Fibroblast of the conjunctiva (primary cell): ENCODE measurements around the gene DGLUCY.
"Not testable (repeated sequence)": the region's sequence is repeated elsewhere in the genome, so short reads cannot be mapped to it uniquely, and the experiment has no call there.

Experiments
- DNase-seq: peaks from one replicate; pipeline ENCODE4 v3.0.0-alpha.2; 2010; ENCODE audit warnings: low read depth

The DGLUCY gene

DNA sequence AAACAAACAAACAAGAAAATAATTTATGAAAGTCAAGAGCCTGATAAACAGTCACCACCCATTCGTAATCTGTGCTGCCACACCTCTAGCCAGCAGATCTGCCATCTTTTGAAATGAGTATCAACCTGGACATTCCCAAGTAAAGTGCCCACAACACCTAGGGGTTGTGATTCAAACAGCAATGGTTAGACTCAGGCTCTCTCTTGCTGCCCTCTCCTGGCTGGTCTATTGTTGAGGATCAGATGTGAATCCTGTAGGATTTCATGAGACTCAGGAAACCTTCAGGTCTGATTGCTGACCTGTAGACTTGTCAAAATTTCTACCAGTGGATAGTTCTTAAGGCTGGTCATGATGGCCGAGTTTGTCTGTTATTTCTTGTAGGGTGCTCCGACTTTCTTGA, 26.8 kb downstream of the DGLUCY start:
- DNase-seq, result no peak

DNA sequence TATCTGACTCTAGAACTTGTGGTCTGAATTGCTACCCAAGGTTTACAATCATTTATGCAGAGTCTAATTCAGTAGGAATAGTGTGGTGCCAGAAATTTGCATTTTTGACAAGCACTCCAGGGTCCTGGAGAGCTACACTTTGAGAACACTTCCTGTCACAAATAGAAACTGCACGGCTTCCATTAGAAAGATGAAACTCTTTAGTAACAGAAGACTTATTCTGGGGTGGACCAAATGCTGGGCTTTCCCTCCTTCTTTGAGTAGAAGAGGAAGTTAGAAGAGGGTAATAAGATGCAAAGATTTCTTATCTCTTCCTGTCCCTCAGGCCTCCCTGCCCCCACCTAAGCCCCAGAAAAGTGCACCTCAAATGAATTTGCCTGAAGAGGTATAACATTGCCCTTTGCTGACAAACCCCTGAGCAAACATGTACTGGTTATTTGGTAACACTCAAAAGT, 28.4 kb downstream of the DGLUCY start:
- DNase-seq, result no peak

DNA sequence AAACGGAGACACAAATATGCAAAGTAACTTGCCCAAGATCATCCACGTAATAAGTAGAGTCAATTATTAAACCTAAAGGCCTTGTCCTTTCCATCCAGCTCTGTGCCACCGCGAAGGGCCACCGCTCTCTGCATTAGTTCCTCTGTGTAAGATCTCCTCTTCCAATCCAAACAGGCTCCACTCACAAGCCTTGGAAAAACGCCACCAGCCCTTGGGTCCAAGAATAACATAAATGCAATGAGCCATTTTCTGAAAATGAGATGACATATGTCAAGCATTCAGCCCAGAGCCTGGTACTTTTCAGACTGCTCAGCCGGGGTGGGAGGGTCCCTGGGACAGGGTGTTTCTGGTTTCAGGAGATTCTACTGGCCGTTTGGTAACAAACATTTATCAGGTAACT, 30.0 kb downstream of the DGLUCY start:
- no peak for DNase-seq

DNA sequence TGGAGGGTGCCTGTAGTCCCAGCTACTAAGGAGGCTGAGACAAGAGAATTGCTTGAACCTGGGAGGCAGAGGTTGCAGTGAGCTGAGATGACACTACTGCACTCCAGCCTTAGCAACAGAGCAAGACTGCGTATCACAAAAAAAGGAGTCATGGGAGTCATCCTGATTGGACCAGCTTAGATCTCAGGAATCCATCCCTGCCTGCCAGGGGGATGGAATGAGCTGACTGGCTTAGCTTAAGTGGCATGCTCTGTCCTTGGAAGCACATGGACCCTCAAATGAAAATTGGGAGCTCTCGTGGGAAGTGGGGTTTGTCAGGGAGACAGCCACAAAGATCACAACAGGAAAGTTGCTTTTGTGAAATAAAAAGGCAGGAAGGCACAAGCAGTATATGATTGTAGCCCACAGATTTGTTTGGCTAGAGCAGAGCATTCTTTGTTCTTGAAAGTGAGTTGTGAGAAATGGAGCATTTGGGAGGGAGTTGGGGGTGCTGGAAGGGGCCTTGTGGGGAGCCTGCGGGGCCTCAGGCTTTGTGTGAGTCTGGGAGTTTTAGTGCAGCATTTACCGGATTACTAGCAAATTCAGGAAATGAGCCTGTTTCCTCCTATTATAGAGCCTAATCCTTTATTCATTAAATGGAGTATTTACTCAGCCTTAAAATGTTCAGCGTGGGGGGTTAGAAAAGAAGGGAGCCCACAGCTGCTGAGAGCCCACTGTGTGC, 30.7 kb downstream of the DGLUCY start:
- peak; percentile 32 for DNase-seq

DNA sequence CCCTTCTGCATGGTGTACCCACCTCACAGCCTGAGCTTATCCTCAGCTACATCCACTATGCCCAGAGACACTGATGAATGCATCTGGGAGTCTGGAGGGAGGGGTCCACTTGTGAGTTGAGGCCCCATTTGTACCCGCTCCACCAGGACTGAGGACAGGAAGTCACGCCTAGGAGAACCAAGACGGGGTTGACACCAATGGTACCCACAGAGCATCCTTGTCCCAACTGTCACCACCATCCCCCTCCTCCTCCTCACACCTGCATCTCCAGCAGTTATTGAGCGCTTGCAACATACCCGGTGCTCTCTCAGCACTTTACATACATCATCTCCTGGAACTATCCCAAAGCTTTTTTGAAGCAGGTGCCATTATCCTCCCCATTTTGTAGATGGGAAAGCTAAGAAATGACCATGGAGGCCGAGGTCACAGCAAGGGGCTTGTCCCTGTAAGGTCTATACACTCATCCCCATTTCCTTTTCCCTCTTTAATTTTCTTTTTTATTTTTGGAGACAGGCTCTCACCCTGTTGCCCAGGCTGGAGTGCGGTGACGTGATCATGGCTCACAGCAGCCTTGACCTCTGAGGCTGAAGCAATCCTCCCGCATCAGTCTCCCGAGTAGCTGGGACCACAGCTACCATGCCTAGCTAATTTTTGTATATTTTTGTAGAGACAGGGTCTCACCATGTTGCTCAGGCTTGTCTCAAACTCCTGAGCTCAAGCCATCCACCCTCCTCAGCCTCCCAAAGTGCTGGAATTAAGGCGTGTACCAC, 31.7 kb downstream of the DGLUCY start:
- no peak for DNase-seq

DNA sequence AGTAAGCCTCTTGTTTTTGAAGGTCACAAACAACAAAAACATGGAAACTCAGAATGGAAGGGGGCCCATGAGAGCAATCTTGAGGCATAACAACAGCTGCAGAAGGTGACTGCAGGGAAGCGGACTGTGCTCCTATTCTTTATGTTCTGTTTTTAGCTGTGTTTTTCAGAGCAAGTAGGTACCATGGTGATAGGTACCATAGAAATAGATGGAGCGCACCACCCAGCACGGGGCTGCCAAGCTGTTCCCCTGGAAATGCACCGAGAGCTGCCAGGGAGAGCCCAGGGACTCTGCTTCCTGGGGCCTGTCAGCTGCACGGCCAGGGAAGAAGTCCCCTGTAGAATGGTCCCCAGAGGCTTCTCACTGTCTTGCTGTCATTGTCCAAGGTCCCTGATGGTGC, 32.8 kb downstream of the DGLUCY start:
- no peak for DNase-seq

DNA sequence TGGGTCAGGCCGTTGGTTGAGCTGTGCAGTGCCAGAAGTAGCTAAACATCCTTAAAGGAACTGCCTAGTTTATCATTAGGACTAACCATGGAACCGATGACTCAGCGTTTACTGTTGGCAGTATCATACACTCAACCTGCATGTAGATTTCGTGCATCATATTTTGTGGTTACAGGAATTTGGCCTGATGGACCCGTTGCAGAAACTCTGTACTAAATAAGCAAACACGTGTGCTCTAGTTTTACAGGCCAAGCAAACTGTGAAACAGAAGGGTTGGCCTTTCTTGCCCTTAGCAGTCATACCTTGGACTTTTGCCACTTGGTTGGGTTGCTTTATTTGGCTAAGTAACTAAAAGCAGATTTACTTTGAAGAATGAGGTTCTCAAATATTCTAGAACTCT, 35.6 kb downstream of the DGLUCY start:
- DNase-seq, result peak; percentile 99

DNA sequence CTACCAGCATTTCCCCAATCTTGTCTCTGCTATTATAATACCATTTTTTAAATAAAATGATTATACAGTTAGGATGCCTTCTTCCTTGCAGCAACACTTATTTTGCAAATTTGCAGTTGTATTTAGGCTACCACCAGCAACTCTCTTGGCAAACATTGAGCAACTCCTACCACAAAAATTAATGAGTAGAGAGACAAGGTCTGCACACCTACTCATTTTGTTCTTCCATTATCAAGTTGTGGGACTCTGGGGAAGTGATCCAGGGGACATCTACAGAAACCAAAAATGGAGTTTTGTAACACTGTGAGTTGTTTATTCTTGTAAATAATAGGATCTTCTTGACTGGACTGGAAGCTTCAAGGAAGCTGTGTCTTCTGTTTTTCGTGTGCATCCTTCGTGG, 38.6 kb downstream of the DGLUCY start:
- DNase-seq, result no peak

DNA sequence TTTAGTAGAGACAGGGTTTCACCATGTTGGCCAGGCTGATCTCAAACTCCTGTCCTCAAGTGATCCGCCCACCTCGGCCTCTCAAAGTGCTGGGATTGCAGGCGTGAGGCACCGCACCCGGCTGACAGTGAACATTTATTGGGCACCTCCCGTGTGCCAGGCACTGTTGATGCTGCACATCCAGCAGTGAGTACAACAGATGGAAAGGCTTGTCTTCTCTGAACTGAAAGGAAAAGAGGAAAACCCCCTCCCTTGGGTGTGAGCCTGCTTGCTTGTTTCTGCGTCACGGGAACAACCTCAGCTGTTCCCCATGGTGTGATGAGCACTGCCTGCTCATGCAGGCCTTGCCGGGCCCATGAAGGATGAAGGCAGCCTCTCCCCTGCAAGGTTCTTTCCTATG, 39.5 kb downstream of the DGLUCY start:
- no peak for DNase-seq

DNA sequence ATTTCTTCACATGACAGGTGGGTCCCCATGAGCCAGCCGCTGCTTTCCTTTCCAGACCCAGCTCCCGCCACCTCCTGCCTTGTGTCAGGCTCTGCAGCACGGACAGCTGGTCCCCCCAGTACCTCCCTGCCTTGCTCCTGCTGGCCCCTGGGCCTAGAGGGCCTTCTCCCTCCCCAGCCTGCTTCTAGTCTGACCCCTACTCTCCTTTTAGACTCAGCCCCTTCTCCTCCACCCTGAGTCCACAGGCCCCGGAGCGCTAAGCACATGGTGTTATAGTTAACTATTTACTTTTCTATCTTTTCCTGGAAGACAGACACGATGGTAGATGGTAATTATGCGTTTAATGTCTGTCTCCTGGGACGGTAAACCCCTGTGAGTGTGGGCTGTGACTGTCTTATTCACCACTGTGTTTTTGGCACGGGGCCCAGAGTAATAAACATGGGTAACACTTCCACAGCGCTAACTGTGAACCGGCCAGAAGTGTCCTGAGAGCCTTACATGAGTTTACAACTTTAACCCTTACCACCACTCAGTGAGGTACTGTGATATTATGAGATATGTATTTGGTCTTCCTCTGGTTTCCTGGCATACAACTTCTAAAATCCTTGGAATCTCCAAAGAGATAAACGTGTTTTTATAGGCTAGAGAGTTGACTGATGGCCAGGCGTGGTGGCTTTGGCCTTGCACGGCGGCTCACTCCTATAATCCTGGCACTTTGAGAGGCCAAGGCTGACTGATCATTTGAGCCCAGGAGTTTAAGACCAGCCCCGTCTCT, 41.2 kb downstream of the DGLUCY start:
- DNase-seq, result no peak

DNA sequence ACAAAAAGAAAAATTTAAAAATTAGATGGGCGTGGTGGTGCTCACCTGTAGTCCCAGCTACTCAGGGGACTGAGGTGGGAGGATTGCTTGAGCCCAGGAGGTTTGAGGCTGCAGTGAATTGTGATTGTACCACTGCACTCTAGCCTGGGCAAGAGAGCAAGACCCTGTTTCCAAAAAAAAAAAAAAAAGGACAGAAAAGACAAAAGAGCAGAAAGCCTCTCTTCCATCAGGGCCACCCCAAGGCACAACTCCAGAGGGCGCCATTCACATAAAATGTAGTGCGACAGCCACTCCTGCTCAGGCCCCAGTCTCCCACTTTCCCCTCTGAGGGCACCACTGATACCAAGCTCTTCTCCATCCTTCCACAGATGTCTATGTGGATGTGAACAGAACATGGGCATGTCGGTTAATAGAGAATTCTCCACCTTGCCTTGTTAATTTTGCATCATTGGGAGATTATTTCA, 41.8 kb downstream of the DGLUCY start:
- no peak for DNase-seq

DNA sequence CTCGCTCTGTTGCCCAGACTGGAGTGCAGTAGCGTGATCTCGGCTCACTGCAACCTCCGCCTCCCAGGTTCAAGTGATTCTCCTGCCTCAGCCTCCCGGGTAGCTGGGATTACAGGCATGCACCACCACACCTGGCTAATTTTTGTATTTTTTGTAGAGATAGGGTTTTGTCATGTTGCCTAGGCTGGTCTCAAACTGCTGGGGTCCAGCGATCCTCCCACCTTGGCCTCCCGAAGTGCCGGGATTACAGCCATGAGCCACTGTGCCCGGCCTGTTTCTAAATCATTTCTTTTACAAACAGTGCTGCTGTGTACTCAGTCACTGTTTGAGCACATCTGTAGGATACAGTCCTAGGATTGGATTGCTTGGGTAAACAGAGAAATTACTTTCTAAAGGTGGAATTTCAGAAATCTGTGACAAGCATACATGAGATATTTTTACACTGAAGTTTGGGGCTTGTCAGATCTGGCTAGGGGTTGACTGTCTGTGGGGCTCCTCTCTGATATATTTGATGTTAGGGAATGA, 42.3 kb downstream of the DGLUCY start:
- DNase-seq, result not testable (repeated sequence)

DNA sequence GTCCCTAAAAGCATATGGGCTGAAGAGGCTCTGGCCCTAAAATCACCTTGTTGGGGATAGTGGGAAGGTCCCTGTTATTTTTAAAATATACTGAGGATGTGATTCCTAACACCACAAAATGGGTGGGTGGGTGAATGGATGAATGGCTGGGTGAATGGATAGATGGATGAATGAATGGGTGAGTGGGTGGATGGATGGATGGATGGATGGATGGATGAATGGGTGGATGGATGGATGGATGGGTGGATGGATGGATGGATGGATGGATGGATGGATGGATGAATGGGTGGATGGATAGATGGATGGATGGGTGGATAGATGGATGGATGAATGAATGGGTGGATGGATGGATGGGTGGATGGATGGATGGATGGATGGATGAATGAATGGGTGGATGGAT, 43.0 kb downstream of the DGLUCY start:
- not testable (repeated sequence) for DNase-seq

DNA sequence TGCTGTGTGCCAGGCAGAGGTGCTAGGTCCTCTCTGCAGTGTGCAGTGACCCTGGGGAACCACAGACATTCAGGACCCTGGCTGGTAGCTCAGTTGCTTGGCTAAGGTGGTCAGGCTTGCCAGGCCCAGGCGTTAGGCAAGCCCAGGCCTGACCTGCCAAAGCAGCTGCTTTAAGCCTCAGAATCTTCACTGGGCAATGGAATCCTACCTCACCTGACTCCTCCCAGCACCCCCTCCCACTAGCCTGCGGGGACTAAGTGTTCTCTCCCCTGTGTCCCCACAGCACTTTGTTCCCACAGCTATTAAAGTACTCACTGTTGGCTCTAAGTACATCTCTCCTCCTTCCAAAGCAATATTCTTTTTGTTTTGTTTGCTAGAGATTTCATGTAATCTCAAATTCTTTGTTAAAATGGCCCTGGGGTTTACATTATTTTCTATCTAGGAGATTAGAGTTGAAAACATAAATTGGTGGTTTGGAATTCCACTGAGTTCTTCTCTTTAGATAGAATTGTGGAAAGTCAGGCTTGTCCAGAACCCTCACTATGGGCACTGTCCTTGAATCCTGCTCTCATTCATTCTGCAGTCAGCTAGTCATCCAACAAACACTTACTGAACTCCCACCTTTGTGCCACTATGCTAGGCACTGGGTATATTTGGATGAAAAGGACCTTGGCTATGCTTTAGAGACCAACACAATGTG, 44.4 kb downstream of the DGLUCY start:
- DNase-seq, result no peak

DNA sequence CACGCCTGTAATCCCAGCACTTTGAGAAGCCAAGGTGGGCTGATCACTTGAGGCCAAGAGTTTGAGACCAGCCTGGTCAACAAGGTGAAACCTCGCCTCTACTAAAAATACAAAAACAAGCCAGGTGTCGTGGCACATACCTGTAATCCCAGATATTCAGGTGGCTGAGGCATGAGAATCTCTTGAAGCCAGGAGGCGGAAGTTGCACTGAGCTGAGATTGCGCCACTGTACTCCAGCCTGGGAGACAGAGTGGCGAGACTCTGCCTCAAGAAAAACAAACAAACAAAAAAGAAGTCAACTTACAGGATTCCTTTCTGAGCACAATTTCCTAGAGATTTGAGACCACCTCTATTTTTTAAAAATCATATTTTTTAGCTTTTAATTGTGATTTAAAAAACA, 45.3 kb downstream of the DGLUCY start:
- DNase-seq, result no peak

DNA sequence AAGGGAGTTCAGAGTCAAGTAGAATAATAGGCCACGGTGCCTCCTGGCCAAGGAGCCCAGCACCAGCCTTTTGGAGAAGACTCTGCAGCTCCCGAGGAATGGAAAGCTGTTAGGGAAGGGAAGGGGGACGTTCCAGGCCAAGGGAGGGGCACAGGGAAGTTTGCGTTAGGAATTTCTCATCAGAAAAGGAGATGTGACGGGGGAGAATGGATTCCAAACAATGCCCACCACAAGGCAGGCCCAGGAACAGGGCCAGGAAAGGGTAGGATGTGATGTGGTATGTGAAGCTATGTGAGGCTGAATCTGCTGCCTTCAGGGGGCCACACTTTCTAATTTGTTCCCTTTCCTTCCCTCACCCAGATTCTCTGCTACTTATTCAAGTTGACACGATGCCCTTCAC, 46.0 kb downstream of the DGLUCY start:
- DNase-seq, result no peak

DNA sequence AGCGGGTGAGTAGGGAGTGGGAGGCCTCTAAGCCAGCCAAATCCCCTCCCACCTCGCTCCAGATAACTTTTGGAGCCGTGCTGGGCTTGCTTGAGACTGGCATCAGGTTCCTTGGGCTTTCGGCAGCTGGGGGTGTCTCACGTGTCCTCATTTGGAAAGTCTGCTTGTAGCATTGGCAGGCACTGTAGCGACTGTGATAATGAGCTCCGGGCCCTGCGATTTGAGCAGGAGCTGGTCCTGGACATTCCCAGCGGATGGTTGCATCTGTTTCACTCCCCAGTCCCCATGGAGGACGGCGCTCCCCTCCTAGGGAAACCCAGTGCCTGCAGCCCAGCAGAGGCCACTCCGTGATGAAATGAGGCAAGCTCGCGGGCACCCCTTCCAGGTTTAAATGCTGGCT, 49.4 kb downstream of the DGLUCY start:
- DNase-seq, result no peak

DNA sequence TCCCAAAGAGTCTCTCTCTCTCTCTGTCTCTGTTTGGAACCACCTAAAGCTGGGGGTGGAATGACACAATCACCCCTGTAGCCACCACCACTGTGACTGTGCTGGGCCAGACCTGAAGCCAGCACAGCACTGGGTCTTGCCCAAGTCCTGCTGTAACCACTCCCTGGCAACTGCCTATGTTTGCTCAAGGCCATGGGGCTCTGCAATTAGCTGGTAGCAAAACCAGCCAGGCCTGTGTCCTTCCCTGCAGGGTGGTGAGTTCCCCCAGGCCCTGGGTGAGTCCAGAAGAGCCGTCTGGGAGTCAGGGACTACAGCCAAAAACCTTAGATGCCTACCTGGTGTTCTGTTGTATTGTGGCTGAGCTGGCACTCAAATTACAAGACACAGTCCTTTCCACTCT, 50.8 kb downstream of the DGLUCY start:
- DNase-seq, result no peak

DNA sequence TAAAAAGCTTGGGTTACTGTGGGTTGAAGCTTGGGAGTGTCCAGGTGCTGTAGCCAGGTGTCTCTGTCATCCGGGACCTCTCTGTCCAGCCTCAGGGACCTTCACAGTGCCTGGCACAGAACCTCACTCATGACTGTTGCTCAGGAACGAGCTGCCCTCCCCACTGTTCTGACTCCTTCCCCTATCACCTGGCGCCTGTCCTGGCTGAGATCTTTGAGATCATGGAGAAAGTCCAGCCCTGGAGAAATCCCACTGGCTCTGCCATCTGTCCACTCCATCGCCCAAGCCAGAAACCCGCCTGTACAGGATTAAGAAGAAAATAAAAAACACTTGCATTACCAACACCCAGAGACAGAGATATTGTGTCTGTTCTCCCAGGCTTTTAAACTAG, 53.5 kb downstream of the DGLUCY start:
- DNase-seq, result no peak

DNA sequence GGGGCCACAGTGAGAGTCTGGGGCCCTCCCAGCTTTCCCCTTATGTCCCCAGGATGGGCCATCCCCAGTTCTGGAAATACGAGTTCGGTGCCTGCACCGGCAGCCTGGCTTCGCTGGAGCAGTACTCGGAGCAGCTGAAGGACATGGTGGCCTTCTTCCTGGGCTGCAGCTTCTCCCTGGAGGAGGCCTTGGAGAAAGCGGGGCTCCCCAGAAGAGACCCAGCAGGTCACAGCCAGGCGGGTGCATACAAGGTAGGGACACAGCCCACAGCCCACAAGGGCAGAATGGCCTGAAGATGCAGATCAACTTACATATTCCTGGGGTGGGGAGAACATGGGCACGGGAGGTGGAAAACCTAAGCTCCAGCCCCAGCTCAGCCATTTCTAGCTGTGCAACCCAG, 56.1 kb downstream of the DGLUCY start:
- no peak for DNase-seq

DNA sequence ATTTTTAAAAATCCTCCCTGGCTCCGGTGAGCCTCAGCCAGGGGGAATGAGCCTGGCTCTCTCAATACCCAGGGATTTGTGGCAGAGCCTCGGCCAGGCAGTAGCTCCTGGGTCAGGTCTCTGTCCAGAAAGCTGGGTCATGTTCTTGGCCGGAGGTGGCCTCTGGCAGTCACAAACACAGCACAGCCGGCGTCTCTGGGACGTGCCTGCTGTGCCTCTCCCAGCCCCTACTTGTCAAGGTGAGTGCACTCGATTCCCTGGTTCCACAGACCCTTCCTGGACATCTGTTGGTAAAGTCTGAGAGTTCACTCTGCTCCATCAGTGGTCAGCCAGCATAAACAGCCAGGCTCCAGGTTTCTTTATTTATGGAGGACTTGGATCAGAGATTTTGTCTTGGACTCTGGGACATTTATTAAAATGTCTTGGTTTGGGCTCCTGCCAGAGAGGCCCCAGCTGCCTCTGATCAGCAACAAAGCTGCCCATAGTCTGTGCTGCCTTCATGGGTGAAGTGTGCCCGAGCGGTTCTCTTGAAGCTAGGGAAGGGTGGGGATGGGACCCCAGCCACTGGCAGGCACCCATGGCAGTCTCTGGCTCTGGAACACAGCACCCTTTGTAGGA, 56.7 kb downstream of the DGLUCY start:
- DNase-seq, result no peak

DNA sequence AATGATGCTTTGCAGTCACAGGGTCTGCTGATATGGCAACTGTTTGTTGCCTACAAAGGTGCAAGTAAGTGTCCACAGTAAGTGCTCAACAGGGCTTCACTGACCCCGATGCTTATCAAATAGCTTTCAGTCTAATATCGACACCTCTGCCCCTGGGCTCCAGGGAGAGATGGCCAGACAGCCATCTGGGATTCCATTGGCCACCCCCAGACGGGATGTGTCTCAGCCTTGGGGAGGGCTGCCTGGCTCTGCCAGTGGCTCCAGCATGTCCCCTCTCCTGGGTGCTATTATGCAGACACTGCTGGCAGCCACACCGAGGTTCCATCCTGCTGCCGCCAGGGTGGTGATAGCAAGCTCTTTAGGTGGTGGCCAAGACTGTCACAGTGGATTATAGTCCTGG, 57.4 kb downstream of the DGLUCY start:
- DNase-seq, result no peak
